Keratinocyte (primary cell): ENCODE results near the gene PAX4. TPM values are rescaled to one million over a fixed set of nuclear protein-coding genes. Genes with fewer than 3 reads are reported as not detected.

ENCODE experiments used
- DNase-seq: peaks from one replicate; pipeline ENCODE4 v3.0.0-alpha.2; 2011; ENCODE audit warnings: low read depth, missing footprints, low spot score
- FAIRE-seq: peaks from 2 replicates; lab custom pipeline; 2011; peaks lifted over from hg19 to GRCh38; lab: Jason Lieb, UNC
- H2AFZ ChIP-seq: 2 replicates; pipeline ENCODE4 v1.6.0; 2012; ENCODE audit warnings: low read length, control low read depth, inconsistent platforms; ENCODE audit not compliant: control insufficient read depth
- H3K27ac ChIP-seq: 2 replicates; pipeline ENCODE4 v1.5.1; 2011; ENCODE audit warnings: low read length; ENCODE audit not compliant: control insufficient read depth, insufficient read depth
- H3K27me3 ChIP-seq: 3 replicates; pipeline ENCODE4 v1.6.0; 2011; ENCODE audit warnings: low read length; ENCODE audit not compliant: control insufficient read depth, insufficient read depth; ENCODE audit errors: extremely low read depth
- H3K36me3 ChIP-seq, 2 experiments: 2 replicates in 1 of 2; 3 replicates in 1 of 2; pipeline ENCODE4 v1.5.1; 2011; ENCODE audit warnings: low read length in 2 of 2, mild to moderate bottlenecking in 1 of 2; ENCODE audit not compliant: control insufficient read depth in 2 of 2, insufficient read depth in 2 of 2; ENCODE audit errors: extremely low read depth in 1 of 2
- H3K4me1 ChIP-seq: 3 replicates; pipeline ENCODE4 v1.5.1; 2011; ENCODE audit warnings: low read length; ENCODE audit not compliant: control insufficient read depth, insufficient read depth; ENCODE audit errors: extremely low read depth
- H3K4me2 ChIP-seq: 3 replicates; pipeline ENCODE4 v1.6.0; 2011; ENCODE audit warnings: low read depth, low read length; ENCODE audit not compliant: control insufficient read depth, insufficient read depth; ENCODE audit errors: extremely low read depth
- H3K4me3 ChIP-seq, 3 experiments: fragments of 200-600 bp in 1 of 3; sonication (generic) in 1 of 3; 2 replicates in 2 of 3; 3 replicates in 1 of 3; pipeline ENCODE4 v1.5.1; 2011 to 2016; ENCODE audit warnings: low read length in 3 of 3, mild to moderate bottlenecking in 3 of 3, control low read depth in 2 of 3, inconsistent platforms in 1 of 3, low read depth in 1 of 3, mixed read lengths in 1 of 3, mixed run types in 1 of 3, moderate library complexity in 1 of 3; ENCODE audit not compliant: control insufficient read depth in 2 of 3, insufficient read depth in 2 of 3; ENCODE audit errors: extremely low read depth in 1 of 3
- H3K79me2 ChIP-seq: 2 replicates; pipeline ENCODE4 v1.6.0; 2012; ENCODE audit warnings: low read length; ENCODE audit not compliant: control insufficient read depth, insufficient read depth
- H3K9ac ChIP-seq: 3 replicates; pipeline ENCODE4 v1.6.0; 2011; ENCODE audit warnings: low read length; ENCODE audit not compliant: control insufficient read depth, insufficient read depth; ENCODE audit errors: extremely low read depth
- H3K9me1 ChIP-seq: 3 replicates; pipeline ENCODE4 v1.6.0; 2011; ENCODE audit warnings: low read length; ENCODE audit not compliant: control insufficient read depth, insufficient read depth; ENCODE audit errors: extremely low read depth
- H3K9me3 ChIP-seq: 2 replicates; pipeline ENCODE4 v1.5.1; 2012; ENCODE audit warnings: low read depth, low read length; ENCODE audit not compliant: control insufficient read depth
- H4K20me1 ChIP-seq: 3 replicates; pipeline ENCODE4 v1.6.0; 2011; ENCODE audit warnings: low read length; ENCODE audit not compliant: control insufficient read depth, insufficient read depth; ENCODE audit errors: extremely low read depth
- CTCF ChIP-seq, 3 experiments: IDR thresholded peaks in 1 of 3; conservative IDR thresholded peaks in 1 of 3; optimal IDR thresholded peaks in 1 of 3; 2 replicates in 2 of 3; 3 replicates in 1 of 3; pipeline versions ENCODE3 to v1.5.1; 2011; ENCODE audit warnings: low read length in 3 of 3, mild to moderate bottlenecking in 3 of 3, moderate library complexity in 2 of 3, control low read depth in 1 of 3, inconsistent platforms in 1 of 3; ENCODE audit not compliant: insufficient read depth in 2 of 3; ENCODE audit errors: extremely low read depth in 1 of 3
- EZH2 ChIP-seq: IDR thresholded peaks from one replicate; pipeline ENCODE4 v1.6.1; 2012; ENCODE audit warnings: inconsistent platforms, mild to moderate bottlenecking, low read length, moderate library complexity
- dilution Hi-C: fragments of 300-500 bp; cut with MboI; formaldehyde crosslinking; loops from one replicate; pipeline ENCODE4 v1.7.0; 2020; ENCODE audit warnings: low sequenced_read_pairs; ENCODE audit not compliant: extremely low pct_ligation_motif_present
- polyA plus RNA-seq, 5 experiments: library from polyadenylated mRNA; depleted of rRNA in 3 of 5; stranded (reverse) in 3 of 5; stranded (forward) in 1 of 5; unstranded in 1 of 5; fragments of >200 nt; gene quantifications; 1 replicate in 1 of 5; 2 replicates in 3 of 5; 3 replicates in 1 of 5; pipeline versions ENCODE4 v1.2.1 to v1.2.3, GENCODE V29; 2011 to 2012; ENCODE audit warnings: missing spikeins in 2 of 5, low read depth in 1 of 5, low replicate concordance in 1 of 5

Gene PAX4
- polyA plus RNA-seq, 1 donor (not counting 4 experiments of a cell fraction or from before 2014, with no cell fraction given) = not detected

- Histone ChIP-seq H2AFZ (no peak overlapping the region), H3K36me3 (peaks cover 8 to 9% of the 10 kb centered on the region in 2 experiments), H3K27me3 (no peaks in the 10 kb centered on the region), H4K20me1 (no peaks in the 10 kb centered on the region), H3K4me1 (no peaks in the 10 kb centered on the region), H3K79me2 (no peaks in the 10 kb centered on the region), H3K4me3 (no peak overlapping the region), H3K9me3 (no peaks in the 10 kb centered on the region), H3K27ac (no peak overlapping the region), H3K9me1 (no peaks in the 10 kb centered on the region), H3K9ac (no peak overlapping the region), H3K4me2 (no peak overlapping the region)
- TF ChIP-seq CTCF (optimal IDR thresholded peaks at IDR 0.05 in 1 of 3, IDR thresholded peaks at IDR 0.05 in 1 of 3, conservative IDR thresholded peaks at IDR 0.05 in 1 of 3; ENCODE audit: extremely low read depth in 1 of 3, insufficient read depth in 2 of 3, low read length in 3 of 3) = no peak
- TF ChIP-seq EZH2 = no peak
- DNase-seq = no peak
- dilution Hi-C loops = no loop called here
- no peak for FAIRE-seq
Observed at GRCh38 chr7:127595737-127596136, 22.2 kb downstream of the PAX4 start.

- dilution Hi-C loops = no loop called here
- DNase-seq (no peak), FAIRE-seq (no peak)
- Histone ChIP-seq H3K27me3 (no peaks in the 10 kb centered on the region), H3K9me3 (no peaks in the 10 kb centered on the region), H3K9me1 (no peaks in the 10 kb centered on the region), H3K4me3 (no peak overlapping the region), H2AFZ (no peak overlapping the region), H3K36me3 (peaks cover 9% of the 10 kb centered on the region in 2 experiments), H3K4me1 (peaks cover 2% of the 10 kb centered on the region), H3K4me2 (no peak overlapping the region), H3K9ac (no peak overlapping the region), H3K79me2 (peaks cover 5% of the 10 kb centered on the region), H3K27ac (no peak overlapping the region), H4K20me1 (no peaks in the 10 kb centered on the region)
- TF ChIP-seq CTCF (optimal IDR thresholded peaks at IDR 0.05 in 1 of 3, IDR thresholded peaks at IDR 0.05 in 1 of 3, conservative IDR thresholded peaks at IDR 0.05 in 1 of 3; ENCODE audit: extremely low read depth in 1 of 3, insufficient read depth in 2 of 3, low read length in 3 of 3) = no peak
- no peak for TF ChIP-seq EZH2
Observed at GRCh38 chr7:127594490-127594889, 23.5 kb downstream of the PAX4 start.
